Gastroesophageal sphincter (tissue), 4 donors: ENCODE data around the gene PAM. TPM values are rescaled to one million over a fixed set of nuclear protein-coding genes. Genes with fewer than 3 reads are reported as not detected.

ENCODE experiments used
- ATAC-seq: fragments of 150-250 bp; one replicate; pipeline ENCODE4 v1.9.1; 2016; ENCODE audit warnings: mild to moderate bottlenecking, moderate library complexity
- H3K27ac ChIP-seq, 4 donors: fragments of 200-600 bp; sonication (generic) in 3 of 4; 1 replicate in 3 of 4; 2 replicates in 1 of 4; pipeline ENCODE4 v1.5.1; 2016 to 2019
- H3K27me3 ChIP-seq: fragments of 200-600 bp; sonication (generic); one replicate; pipeline ENCODE4 v1.5.1; 2019
- H3K36me3 ChIP-seq, 2 donors: fragments of 200-600 bp; sonication (generic); one replicate each; pipeline ENCODE4 v1.5.1; 2019; ENCODE audit warnings: control low read depth in 1 of 2
- H3K4me1 ChIP-seq, 3 donors: fragments of 200-600 bp; sonication (generic); 1 replicate in 2 of 3; 2 replicates in 1 of 3; pipeline ENCODE4 v1.5.1; 2016 to 2019; ENCODE audit warnings: control low read depth in 2 of 3
- H3K4me3 ChIP-seq, 2 donors: fragments of 200-600 bp; sonication (generic); one replicate each; pipeline ENCODE4 v1.5.1; 2019; ENCODE audit warnings: mild to moderate bottlenecking in 1 of 2, moderate library complexity in 1 of 2
- H3K9me3 ChIP-seq, 3 donors: fragments of 200-600 bp; sonication (generic); one replicate each; pipeline ENCODE4 v1.5.1; 2017 to 2019; ENCODE audit warnings: control low read depth in 2 of 3
- EP300 ChIP-seq: sonication (generic); formaldehyde crosslinking; IDR thresholded peaks from one replicate; pipeline ENCODE4 v1.6.1; 2017; ENCODE audit warnings: antibody characterized with exemption, mild to moderate bottlenecking
- POLR2A ChIP-seq, 2 donors: fragments of 450-650 bp; IDR thresholded peaks; one replicate each; pipeline ENCODE4 v1.6.1; 2017; ENCODE audit warnings: antibody characterized with exemption in 2 of 2, mild to moderate bottlenecking in 2 of 2, moderate library complexity in 1 of 2
- POLR2AphosphoS5 ChIP-seq: sonication (generic); formaldehyde crosslinking; IDR thresholded peaks from one replicate; pipeline ENCODE4 v1.6.1; 2017; ENCODE audit warnings: antibody characterized with exemption
- WGBS, 2 donors: methylation state at CpG; one replicate each; pipeline ENCODE4 v1.1.5; 2018; ENCODE audit warnings: low coverage in 1 of 2; 5-methylcytosine and 5-hydroxymethylcytosine counted together
- total RNA-seq, 4 donors: library from RNA; depleted of rRNA; stranded (reverse); fragments of >200 nt; gene quantifications; one replicate each; pipeline ENCODE4 v1.1.0, GENCODE V29; 2016
- TF ChIP-seq, protein P1 (sequence below), 4 experiments: fragments of 200-600 bp in 2 of 4; fragments of 450-650 bp in 2 of 4; sonication (generic) in 1 of 4; IDR thresholded peaks; one replicate each; pipeline ENCODE4 v1.5.1; 2017 to 2019; ENCODE audit warnings: antibody characterized with exemption in 4 of 4, mild to moderate bottlenecking in 2 of 4, moderate library complexity in 2 of 4

PAM gene
- total RNA-seq, 4 donors from 2014 or later: 247 to 404 (median 311) TPM

DNA sequence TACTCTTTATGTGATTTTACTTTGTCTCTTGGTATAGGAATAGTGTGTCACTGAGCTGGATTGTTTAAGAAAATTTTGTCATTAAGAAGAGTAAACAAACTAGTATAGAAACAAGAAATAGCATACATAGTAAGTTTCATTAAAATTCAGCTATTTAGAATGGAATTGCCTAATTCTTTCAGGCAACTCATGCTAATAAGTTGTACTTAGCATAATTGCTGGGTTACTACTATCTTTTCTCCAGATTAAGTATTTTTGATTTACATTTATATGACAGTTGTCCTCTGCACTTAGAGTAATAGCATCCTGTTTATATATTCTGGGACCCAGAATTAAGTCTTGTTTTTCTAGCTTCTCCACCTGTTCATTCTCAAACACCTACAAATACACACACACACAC lies 85.9 kb downstream of the PAM start:
- Histone ChIP-seq H3K9me3 (no peaks in the 10 kb centered on the region), H3K27me3 (no peaks in the 10 kb centered on the region), H3K27ac (no peak overlapping the region), H3K36me3 (no peaks in the 10 kb centered on the region), H3K4me3 (no peak overlapping the region), H3K4me1 (no peaks in the 10 kb centered on the region)
- ATAC-seq: no peak
- TF ChIP-seq, protein P1, sequence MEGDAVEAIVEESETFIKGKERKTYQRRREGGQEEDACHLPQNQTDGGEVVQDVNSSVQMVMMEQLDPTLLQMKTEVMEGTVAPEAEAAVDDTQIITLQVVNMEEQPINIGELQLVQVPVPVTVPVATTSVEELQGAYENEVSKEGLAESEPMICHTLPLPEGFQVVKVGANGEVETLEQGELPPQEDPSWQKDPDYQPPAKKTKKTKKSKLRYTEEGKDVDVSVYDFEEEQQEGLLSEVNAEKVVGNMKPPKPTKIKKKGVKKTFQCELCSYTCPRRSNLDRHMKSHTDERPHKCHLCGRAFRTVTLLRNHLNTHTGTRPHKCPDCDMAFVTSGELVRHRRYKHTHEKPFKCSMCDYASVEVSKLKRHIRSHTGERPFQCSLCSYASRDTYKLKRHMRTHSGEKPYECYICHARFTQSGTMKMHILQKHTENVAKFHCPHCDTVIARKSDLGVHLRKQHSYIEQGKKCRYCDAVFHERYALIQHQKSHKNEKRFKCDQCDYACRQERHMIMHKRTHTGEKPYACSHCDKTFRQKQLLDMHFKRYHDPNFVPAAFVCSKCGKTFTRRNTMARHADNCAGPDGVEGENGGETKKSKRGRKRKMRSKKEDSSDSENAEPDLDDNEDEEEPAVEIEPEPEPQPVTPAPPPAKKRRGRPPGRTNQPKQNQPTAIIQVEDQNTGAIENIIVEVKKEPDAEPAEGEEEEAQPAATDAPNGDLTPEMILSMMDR (IDR thresholded peaks at IDR 0.05): no peak
- TF ChIP-seq EP300: no peak
- no peak for TF ChIP-seq POLR2A (IDR thresholded peaks at IDR 0.05)
- TF ChIP-seq POLR2AphosphoS5: no peak

DNA sequence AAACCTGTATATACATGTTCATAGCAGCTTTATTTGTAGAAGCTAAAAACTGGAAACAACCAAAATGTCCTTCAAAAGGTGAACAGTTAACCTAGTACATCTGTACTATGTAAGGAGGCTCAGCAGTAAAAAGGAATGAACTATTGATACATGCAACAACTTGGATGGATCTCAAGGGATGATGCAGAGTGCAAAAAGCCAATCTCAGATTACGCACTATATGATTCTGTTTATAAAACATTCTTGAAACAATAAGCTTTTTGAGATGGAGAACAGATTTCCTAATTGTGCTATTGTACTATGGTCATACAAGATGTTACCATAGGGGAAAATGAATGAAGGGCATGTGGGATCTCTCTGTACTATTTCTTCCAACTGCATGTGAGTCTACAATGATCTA lies 88.9 kb downstream of the PAM start:
- no peaks in the 10 kb centered on the region for H3K4me1 ChIP-seq
- H3K9me3 ChIP-seq: no peaks in the 10 kb centered on the region
- no peak for TF ChIP-seq EP300
- TF ChIP-seq POLR2AphosphoS5: no peak
- TF ChIP-seq, protein P1 (IDR thresholded peaks at IDR 0.05): no peak
- TF ChIP-seq POLR2A (IDR thresholded peaks at IDR 0.05): no peak
- H3K36me3 ChIP-seq: no peaks in the 10 kb centered on the region
- WGBS, 2 donors: 87 to 100% methylated on average over 1 of the region's 1 CpG
- H3K27me3 ChIP-seq: no peaks in the 10 kb centered on the region
- H3K4me3 ChIP-seq: no peak overlapping the region
- no peak overlapping the region for H3K27ac ChIP-seq
- ATAC-seq: no peak

DNA sequence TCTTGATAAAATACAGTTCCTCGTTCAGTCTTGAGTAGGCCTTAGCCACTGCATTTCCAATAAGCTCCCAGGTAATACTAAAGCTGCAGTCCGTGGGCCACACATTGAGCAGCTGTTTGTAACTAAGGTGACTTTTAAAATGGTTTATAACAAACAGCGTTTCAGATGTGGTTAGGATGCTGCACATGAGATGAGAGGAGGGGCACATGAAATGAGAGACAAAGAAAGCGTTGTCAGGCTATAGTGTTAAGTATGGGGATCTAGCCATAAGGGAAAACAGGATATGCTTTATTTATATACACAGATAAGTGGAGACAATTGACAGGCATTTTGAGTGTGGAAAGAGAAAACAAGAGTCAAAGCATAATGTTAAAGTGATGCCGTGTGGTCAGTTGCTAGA lies 89.9 kb downstream of the PAM start:
- H3K36me3 ChIP-seq: no peaks in the 10 kb centered on the region
- no peaks in the 10 kb centered on the region for H3K4me1 ChIP-seq
- H3K9me3 ChIP-seq: no peaks in the 10 kb centered on the region
- no peak overlapping the region for H3K27ac ChIP-seq
- no peaks in the 10 kb centered on the region for H3K27me3 ChIP-seq
- TF ChIP-seq POLR2AphosphoS5: no peak
- TF ChIP-seq, protein P1 (IDR thresholded peaks at IDR 0.05): no peak
- no peak for TF ChIP-seq POLR2A (IDR thresholded peaks at IDR 0.05)
- no peak for TF ChIP-seq EP300
- ATAC-seq: no peak
- H3K4me3 ChIP-seq: no peak overlapping the region
- WGBS, 2 donors: 73 to 89% methylated on average over 3 to 5 of the region's 5 CpGs

DNA sequence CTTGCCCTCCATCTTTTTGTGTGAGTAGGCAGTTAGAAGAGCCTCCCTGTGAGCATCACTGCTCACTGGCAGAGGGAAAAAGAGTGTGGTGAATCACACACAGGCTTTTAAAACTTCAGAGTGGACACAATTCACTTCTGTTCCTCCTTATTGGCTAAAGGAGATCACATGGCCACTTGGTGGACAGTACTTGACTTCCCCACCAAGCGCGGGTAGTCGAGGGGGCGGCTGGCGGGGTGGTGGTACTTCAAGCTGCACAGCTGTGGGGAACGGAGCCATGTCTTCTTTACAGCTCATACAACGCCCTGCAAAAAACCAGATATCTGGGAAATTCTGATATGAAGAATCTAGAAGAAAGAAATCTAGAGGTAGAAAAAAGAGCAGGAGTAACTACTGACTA lies 95.4 kb downstream of the PAM start:
- WGBS, 2 donors: 90 to 100% methylated on average over 1 to 4 of the region's 7 CpGs

DNA sequence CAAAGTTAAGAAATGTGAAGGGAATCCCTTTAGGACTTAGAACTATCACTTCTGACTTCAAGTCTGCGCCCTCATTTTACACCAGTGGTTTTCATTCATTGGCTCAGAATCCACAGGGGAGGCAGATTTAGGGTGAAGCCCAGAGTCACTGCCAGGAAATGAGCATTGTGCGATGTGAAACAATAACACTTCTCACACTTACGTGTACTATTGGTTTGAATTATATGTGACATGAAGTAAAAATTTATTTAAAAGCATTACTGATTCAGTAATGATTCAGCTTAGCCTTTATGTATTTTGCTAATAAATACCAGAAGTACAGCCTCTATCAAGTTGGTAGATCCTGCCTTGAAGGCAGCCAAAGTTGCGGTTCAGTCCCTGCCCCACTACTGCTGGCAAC lies 98.6 kb downstream of the PAM start:
- H3K27me3 ChIP-seq: no peaks in the 10 kb centered on the region
- H3K27ac ChIP-seq: no peak overlapping the region
- no peak for ATAC-seq
- H3K36me3 ChIP-seq: no peaks in the 10 kb centered on the region
- no peaks in the 10 kb centered on the region for H3K9me3 ChIP-seq
- TF ChIP-seq, protein P1 (IDR thresholded peaks at IDR 0.05): no peak
- TF ChIP-seq POLR2A (IDR thresholded peaks at IDR 0.05): no peak
- no peak for TF ChIP-seq EP300
- no peak for TF ChIP-seq POLR2AphosphoS5
- H3K4me1 ChIP-seq: peaks cover 0 to 30% (median 0%) of the 10 kb centered on the region in 3 donors
- 95 to 96% methylated on average over 4 of the region's 4 CpGs for whole genome bisulfite sequencing, 2 donors
- H3K4me3 ChIP-seq: no peak overlapping the region

More for the DNA sequence above, 95.4 kb downstream of the PAM start:
- Histone ChIP-seq H3K4me1 (peaks cover 0 to 12% (median 0%) of the 10 kb centered on the region in 3 donors), H3K36me3 (no peaks in the 10 kb centered on the region), H3K9me3 (no peaks in the 10 kb centered on the region), H3K4me3 (no peak overlapping the region), H3K27me3 (no peaks in the 10 kb centered on the region), H3K27ac (peak overlapping the region in 2 of 4 donors; percentile 19 to 52)
- ATAC-seq: no peak
- no peak for TF ChIP-seq EP300
- TF ChIP-seq, protein P1 (IDR thresholded peaks at IDR 0.05): no peak
- TF ChIP-seq POLR2AphosphoS5: no peak
- TF ChIP-seq POLR2A (IDR thresholded peaks at IDR 0.05): no peak
